HG02763 (cell line): ENCODE results near the gene RHOBTB3.
"Not testable (repeated sequence)": the region's sequence is repeated elsewhere in the genome, so short reads cannot be mapped to it uniquely, and the experiment has no call there.

Experiments
- ATAC-seq: cut with Tn5 transposase; IDR thresholded peaks from one replicate; pipeline ENCODE4 v1.9.1; 2021; ENCODE audit warnings: mild to moderate bottlenecking, moderate library complexity; ENCODE audit not compliant: unreplicated experiment

RHOBTB3 gene

DNA sequence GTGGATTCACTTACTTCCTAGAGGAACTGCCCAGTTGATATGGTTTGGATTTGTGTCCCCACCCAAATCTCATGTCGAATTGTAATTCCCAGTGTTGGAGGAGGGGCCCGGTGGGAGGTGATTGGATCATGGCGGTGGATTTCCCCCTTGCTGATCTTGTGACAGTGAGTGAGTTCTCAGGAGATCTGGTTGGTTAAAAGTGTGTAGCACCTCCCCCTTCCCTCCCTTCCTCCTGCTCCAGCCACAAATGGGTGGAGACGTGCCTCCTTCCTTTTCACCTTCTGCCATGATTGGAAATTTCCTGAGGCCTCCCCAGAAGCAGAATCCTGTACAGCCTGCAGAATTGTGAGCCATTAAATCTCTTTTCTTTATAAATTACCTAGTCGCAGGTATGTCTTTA is 17.9 kb upstream of the RHOBTB3 start:
- not testable (repeated sequence) for ATAC-seq

DNA sequence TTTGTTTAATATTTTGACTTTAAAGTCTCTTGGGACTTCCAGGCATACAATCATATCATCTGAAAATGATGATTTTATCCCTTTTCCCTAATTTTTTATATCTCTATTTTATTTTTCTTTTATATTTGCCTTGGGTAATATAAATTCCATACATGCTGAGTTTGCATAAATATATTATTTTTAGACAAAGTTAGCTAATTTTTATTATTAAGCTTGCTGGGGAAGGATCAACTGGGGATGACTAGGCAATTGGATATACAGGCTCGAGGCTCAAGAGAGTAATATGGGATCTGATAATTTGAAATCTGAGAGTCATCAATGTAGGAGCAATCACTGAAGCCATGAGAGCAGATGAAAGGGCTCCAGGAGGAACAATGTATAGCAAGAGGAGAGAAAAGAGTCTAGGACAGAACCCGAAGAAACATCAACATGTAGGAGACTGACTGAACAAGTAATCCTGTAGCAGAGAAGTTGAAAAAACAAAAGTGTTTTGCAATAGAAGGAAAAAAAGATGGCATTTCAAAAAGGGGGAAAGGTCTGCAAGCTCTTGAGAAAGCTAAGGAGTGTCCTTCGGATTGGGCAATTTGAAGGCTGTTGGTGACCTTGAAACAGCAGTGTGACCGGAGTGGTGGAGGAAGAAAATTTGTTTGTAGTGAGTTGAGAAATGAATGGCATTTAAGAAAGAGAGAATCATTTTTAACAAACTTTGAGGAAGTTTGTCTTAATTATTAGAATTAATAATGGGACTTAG is 17.0 kb upstream of the RHOBTB3 start:
- ATAC-seq = no peak

DNA sequence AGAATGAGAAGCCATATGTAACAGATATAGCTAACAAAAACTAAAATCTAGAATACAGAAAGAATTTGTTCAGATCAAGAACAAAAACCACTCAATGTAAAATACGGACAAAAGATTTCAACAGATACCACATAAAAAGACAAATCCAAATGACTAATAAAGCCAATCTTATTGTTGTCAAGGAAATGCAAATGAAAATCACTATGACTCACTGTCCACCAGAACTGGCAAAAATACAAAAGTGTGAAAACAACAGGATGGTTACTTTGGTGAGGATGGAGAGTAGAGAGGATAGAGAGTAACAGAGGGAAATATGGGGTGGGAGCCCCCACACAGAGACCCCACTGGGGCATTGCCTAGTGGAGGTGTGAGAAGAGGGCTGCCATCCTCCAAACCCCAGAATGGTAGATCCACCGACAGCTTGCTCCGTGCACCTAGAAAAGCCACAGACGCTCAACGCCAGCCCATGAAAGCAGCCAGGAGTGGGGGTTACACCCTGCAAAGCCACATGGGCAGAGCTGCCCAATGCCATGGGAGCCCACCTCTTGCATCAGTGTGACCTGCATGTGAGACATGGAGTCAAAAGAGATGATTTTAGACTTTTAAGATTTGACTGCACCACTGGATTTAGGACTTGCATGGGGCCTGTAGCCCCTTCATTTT is 15.2 kb upstream of the RHOBTB3 start:
- ATAC-seq = no peak

DNA sequence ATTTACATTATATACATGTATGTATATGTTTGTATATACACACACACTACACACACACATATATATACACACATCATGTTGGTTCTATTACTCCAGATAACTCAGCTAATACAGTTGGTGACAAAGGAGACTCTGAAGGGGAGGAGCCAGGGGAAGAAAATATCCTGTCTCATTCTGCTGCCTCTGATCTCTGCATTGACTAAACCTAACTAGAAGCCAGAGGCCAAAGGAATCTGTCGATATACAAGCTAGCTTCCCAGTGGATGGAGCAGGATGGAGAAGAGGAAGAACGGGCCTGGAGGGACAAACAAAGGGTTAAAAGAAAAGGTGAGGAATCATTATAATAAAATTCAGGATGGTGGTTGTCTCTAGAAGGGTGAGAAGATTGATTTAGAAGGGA is 13.7 kb upstream of the RHOBTB3 start:
- ATAC-seq = no peak

DNA sequence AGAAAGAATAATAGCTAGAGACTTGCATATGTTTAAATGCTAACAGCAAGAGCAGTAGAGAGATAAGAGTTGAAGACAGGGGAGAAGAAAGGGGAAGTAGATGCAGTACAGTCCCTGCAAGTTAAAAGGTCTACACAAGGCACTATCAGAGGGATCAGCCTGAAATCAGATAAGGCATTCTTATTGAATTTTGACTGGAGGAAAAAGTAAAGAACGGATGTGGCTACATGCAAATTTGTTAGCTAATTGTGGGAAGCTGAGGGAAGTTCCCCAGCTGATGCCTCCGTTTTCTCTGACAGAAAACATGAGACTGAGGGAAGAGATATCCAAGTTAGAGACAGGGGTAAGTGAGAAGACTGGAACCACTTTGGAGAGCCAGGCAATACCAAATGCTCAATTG is 12.9 kb upstream of the RHOBTB3 start:
- ATAC-seq = peak; percentile 84

DNA sequence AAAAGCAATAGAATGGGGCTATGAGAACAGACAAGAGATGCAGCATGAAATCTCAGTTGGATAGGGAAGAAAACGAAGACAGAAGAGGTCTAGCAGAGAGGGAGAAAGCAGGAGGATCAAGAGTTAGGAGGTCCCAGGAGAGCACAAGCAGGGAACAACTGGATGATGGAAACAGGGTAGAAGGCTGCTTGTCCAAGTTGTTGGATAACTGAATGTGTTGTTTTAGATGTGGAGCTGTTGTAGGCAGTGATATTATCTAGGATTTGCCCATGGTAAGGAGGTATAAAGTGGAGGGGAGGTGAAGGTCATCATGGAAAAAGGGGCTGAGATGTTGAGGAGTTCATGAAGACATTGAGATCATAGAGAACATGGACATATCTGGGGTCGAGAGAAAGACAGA is 12.4 kb upstream of the RHOBTB3 start:
- no peak for ATAC-seq

DNA sequence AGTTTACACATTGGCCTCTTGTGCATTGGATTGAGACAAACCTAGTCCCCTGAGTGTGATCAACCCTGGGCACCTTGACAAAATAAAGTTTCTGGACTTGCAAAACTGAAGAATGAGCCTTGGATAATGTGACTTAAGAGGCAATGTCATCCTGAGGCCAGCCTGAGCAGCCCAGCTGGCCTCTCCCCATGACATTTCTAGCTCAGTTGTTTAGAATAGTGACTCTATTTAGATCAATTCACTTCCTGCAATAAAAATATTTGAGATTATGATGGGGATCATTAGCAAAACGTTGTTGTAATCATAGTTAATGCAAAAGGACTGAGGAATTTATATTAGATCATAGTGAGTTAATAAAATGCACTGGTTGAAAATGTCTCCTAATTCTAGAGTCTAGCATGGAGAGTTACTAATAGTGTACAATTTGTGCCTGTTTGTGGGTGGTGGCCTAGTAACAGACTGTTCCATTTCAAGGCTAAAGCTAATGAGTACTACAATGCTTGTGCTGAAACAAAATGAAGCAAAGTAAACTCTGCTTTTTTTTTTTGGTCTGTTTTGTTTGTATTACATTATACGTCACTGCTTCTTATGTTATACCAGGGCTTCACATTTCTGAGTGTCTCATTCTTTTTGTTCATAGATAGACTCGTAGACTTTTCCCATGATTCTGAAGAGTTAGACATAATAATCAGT is 10.9 kb upstream of the RHOBTB3 start:
- ATAC-seq = no peak

DNA sequence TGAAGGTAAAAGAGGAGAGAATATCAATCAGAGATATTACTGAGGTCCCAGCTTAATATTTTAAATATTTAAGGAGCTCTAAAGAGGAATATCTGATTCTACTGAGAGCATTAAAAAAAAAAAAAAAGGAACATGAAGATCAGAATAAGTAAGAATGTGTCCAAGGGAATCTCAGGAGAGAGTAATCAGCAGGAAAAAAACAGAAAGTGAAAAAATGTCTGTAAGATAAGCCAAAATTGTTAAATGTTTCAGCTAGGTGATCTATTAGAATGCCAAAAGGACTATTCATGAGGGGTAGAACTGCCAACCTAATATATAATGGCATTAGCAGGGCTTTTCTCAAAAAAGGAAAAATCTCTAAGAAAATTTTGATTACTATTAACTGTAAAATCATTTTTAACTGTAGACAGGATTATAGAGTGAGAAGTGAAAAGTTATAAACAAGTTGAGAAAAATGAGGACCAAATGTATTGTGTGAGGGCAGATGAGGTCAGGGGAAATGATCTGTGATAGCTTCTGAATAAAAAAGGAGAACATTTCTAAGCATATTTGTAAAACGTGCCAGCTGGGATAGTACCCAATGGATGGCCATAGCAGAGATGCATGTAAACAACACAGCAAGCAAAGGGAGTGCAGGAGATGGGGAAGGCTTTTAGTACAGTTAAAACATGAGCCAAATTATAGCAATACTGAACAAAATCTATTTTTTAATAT is 9.4 kb upstream of the RHOBTB3 start:
- no peak for ATAC-seq

DNA sequence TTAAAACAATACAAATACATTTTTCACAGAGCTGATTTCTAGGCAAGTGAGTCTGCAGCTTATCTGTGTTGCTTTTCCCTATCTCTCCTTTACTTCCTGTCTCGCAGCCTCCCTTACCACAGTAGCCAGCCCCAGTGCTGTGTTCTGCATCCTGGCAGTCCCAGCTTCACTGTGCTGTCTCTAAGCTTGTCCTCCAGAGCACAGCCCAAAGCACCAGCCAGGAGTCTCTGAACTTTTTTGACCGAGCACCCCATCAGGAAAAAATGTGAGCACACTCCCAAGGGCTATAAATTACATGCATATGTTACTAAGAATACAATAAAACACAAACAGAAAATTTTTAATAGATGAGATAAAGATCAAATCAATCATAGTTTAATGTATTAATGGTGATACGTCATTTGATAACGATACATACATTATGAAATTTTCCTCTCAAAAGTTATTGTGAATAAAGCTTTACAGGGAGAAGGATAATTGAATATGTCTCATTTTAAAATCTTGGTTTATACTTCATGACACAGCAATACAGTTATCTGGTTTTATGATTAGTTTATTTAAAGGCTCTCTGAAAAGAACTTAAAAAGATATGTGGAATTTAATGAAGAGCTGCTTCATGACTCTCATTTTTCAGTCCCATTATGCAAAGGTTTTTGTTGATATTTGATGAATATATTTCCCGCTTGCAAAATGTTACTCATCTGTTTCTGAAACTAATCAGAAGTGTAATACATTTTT is 7.3 kb upstream of the RHOBTB3 start:
- no peak for ATAC-seq

DNA sequence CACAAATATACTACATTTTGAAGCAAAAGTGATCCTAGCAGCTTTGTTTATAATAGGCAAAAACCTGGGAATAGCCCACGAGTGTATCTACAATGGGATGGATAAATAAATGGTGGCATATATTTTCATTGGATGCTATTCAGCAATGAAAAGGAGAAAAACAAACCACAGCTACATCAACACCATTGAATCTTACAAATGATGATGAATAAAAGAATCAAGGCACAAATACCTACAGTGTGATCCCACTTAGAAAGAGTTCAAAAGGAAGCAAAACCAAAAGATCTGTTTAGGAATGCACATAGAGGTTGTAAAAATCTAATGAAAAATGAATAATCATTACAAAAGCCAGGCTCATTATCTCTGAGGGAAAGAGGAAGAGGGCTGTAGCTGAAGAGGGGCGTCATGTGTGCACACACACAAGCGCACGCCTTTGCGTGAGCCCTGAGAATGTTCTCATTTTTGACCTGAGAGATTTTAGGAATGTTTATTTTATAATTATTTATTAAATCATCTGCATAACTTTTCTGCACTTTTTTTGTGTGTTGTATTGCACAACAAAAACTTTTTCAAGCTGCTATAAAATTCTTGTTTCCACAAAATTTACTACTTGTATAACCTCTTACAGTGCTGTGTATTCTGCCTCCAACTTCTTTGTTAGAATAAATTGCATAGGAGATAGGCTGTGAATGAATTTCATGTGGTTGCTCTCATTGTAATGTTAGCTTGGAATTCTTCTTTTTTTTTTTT is 5.9 kb upstream of the RHOBTB3 start:
- no peak for ATAC-seq

DNA sequence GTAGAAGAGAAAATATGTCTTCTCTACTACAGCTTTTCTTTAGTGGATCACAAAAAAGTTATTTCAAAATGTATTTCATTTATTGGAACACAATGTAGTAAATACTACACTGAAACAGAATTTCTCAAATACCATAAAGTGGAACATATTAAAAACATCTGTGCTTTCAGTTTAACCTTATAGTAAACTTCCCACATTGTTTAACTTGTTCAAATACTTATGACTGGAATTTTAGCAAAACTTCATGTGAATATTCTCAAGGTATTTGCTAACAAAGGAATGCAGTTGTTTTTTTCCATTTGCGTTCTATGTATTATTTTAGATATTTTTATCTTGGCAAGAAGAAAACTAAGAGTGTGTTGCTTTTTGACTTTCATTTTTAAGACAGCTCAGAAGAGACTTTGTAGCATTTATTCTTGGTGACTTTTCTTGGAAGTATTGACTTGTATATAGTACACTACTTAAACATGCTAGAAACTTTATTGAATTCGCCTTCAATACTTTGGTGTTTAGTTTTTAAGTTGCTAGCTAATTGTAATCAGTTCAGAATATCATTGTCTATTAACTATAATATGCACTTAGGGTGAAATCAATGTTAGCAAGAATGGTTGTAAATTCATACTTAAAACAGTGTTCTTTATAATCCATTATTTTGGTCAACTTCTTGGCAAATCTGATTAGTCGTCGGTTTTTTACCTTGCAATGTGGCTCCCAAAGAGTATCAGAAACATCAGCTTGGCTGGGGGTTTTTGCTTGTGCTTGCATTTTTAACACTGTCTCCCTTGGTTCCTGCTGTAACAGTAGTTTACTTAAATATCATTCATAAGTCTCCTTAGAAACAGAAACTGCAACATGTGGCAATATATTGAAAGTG is 5.0 kb upstream of the RHOBTB3 start:
- no peak for ATAC-seq

DNA sequence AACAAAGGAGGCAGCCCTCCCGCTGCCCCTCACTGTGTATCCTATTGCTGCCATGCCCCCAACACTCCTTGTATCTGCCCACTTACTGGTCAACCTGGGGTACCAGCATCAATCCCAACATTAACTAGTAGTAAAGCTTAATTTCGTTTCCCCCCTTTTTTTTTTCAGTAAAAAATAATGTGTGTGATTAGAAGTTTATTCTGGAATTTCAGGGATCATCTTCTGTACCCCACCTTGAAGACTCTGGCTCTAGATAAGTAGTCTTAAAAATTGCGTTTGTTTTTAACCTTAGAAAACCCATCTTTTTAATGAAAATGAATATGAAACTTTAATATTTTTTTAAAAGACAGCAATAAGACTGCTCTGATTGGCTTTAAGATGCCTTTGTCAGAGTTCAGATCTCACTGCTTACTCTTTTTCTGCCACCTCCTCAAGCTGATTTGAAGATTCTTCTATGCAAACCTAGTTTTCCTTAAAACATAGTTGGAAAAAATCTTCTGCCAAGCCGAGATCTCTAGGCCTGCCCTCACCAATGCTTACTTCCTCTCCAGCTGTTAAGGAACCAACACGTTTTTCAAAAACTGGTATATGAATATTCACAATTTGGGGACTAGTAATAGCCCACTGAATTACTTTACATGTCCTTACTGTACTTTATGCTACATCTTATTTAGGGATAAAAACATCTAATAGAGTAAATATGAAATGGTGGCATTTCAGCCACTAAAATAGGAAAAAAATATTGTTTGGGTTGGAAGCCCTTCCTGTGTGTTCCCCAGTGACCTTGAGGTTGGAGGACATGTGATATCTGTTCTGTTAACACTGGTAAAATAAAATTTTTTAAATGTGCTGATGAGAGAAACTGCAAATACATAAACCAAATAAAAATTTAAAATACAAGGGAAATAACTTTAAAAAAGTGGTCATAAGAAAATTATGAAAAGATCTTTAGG is 4.0 kb upstream of the RHOBTB3 start:
- no peak for ATAC-seq

DNA sequence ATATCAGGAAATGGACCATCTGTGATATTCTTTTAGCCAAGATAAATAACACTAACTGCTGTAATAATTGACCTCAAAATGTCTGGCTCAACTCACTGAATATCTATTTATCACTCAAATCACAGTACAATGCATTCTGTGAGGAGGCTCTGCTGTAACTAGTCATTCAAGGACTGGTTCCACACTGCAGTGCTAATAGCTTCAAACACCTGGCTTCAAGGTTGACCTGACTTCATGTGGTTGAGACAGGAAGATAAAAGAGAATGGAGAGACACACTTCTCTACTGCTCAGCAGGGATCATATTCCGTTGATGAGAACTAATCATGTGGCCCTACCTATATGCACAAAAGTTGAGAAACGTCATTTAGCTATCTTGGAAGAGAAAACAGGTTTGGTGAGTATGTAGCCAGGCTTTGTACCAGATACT is 3.4 kb upstream of the RHOBTB3 start:
- ATAC-seq = no peak

DNA sequence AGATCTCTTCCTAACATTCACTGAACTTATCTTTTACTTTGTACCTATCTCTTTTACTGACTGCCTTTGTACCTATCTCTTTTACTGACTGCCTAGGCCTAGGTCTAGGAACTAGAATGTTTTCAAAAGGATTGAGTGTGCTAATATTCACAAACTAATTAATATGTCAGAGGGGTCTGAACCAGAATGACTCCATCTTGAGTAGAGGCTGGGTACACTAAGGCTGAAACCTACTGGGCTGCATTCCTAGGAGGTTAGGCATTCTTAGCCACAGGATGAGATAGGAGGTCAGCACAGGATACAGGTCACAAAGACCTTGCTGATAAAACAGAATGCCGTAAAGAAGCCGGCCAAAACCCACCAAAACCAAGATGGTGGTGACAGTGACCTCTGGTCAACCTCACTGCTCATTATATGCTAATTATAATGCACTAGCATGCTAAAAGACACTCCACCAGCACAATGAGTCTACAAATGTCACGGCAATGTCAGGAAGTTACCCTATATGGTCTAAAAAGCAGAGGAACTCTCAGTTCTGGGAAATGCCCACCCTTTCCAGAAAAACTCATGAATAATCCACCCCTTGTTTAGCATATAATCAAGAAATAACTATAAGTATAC is 2.5 kb upstream of the RHOBTB3 start:
- no peak for ATAC-seq

DNA sequence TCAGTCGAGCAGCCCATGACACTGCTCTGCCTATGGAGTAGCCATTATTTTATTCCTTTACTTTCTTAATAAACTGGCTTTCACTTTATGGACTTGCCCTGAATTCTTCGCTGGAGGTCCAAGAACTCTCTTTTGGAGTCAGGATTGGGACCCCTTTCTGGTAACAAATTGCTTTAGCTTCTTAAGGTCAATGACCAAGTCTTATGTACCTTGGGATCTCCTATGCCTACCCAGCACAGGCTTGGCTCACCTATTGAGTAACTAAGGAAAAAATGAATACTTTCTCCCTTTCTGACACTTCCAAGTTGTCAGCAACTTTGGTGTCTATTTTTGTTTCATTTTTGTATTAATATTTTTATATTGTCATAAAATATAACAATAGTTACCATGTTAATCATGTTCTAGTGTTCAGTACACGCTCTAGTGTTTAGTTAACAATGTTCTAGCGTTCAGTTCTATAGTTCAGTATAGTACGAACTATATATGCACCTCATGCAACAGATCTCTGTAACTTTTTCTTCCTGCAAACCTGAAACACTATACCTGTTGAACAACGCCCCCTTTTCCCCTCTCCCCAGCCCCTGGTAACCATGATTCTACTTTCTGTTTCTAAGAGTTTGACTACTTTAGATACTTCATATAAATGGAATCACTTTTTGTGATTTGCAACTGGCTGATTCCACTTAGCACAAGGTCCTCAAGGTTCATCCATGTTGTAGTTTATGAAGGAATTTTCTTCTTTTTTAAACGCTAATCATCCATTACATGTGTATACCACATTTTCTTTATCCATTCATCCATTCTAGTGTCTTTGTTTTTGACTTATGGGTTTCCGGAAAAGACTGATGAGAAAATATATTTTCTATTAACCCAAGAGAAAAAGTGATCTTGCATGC is 1.8 kb upstream of the RHOBTB3 start:
- no peak for ATAC-seq

DNA sequence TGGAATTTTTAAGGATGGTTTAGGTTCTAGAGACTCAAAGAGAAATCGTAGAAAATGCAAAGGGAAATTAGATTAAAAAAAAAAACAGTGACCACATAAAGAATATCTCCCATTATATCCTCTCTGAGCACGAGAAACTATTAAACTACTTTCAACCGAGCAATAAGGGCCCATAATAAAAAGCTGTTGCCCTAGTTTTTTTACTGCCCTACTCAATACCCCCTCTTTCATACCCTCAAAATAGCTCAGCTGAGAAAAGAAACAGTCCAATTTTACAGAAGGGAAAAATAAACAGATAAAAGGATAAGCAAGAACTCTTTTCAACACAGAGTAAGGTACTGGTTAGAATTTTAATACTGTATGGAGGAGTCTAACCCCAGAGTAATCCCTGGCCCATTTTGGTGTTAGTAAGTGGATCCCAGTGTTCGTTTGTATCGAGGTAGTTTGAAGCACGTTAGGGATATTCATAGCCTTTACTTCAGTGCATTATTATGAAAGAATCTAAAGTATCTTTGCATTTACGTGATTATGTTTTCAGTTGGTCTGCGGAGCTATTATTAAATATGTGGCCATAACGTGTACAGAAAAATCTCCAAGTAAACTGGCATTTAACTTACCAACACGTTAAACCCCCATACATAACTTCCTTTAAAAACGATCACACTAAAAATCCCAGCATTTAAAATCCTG is 980 bp upstream of the RHOBTB3 start:
- ATAC-seq = no peak
